Hepatocyte (in vitro differentiated cells): ENCODE measurements around the gene ZNF407. TPM values are rescaled to one million over a fixed set of nuclear protein-coding genes. Genes with fewer than 3 reads are reported as not detected.

Experiments
- DNase-seq: peaks from one replicate; pipeline ENCODE4 v3.0.0-alpha.2; 2016; ENCODE audit warnings: low spot score
- H2AFZ ChIP-seq: fragments of 200-600 bp; sonication (generic); 2 replicates; pipeline ENCODE4 v1.6.0; 2016; ENCODE audit warnings: antibody characterized with exemption, mild to moderate bottlenecking
- H3K27ac ChIP-seq: fragments of 200-600 bp; sonication (generic); 2 replicates; pipeline ENCODE4 v1.5.1; 2016; ENCODE audit warnings: mild to moderate bottlenecking
- H3K27me3 ChIP-seq: fragments of 200-600 bp; sonication (generic); 2 replicates; pipeline ENCODE4 v1.6.1; 2016
- H3K36me3 ChIP-seq: fragments of 200-600 bp; sonication (generic); replicated peaks from 2 replicates; pipeline ENCODE4 v1.5.1; 2016; ENCODE audit warnings: low read depth; ENCODE audit not compliant: insufficient read depth
- H3K4me1 ChIP-seq: fragments of 200-600 bp; sonication (generic); 2 replicates; pipeline ENCODE4 v1.5.1; 2016; ENCODE audit warnings: mild to moderate bottlenecking, moderate library complexity; ENCODE audit not compliant: insufficient read depth
- H3K4me2 ChIP-seq: fragments of 200-600 bp; sonication (generic); 2 replicates; pipeline ENCODE4 v1.6.0; 2016
- H3K4me3 ChIP-seq: fragments of 200-600 bp; sonication (generic); 2 replicates; pipeline ENCODE4 v1.5.1; 2016; ENCODE audit warnings: mild to moderate bottlenecking
- H3K79me2 ChIP-seq: fragments of 200-600 bp; sonication (generic); 2 replicates; pipeline ENCODE4 v1.6.0; 2017; ENCODE audit warnings: mild to moderate bottlenecking
- H3K9me2 ChIP-seq: fragments of 200-600 bp; sonication (generic); replicated peaks from 2 replicates; pipeline ENCODE4 v1.6.0; 2017; ENCODE audit warnings: mild to moderate bottlenecking; ENCODE audit not compliant: insufficient read depth
- H3K9me3 ChIP-seq: fragments of 200-600 bp; sonication (generic); 2 replicates; pipeline ENCODE4 v1.5.1; 2016; ENCODE audit warnings: low read depth, mild to moderate bottlenecking
- H4K20me1 ChIP-seq: fragments of 200-600 bp; sonication (generic); 2 replicates; pipeline ENCODE4 v1.6.0; 2016; ENCODE audit warnings: mild to moderate bottlenecking; ENCODE audit not compliant: insufficient read depth, poor library complexity, severe bottlenecking
- EZH2 ChIP-seq: fragments of 200-600 bp; sonication (generic); IDR thresholded peaks from 2 replicates; pipeline ENCODE4 v1.6.1; 2016; ENCODE audit warnings: antibody characterized with exemption, mild to moderate bottlenecking, borderline replicate concordance
- EZH2phosphoT487 ChIP-seq: fragments of 200-600 bp; sonication (generic); IDR thresholded peaks from one replicate; pipeline ENCODE4 v1.6.1; 2018; ENCODE audit warnings: antibody characterized with exemption, mild to moderate bottlenecking, low read depth, moderate library complexity; ENCODE audit not compliant: unreplicated experiment, severe bottlenecking
- WGBS: methylation state at CpG from one replicate; pipeline ENCODE4 v1.1.6; 2016; ENCODE audit warnings: low lambda C conversion rate; ENCODE audit errors: missing lambda C conversion rate; 5-methylcytosine and 5-hydroxymethylcytosine counted together
- polyA plus RNA-seq: library from polyadenylated mRNA; unstranded; fragments of >200 nt; fragmentation: Nextera tagmentation; extraction: Ambion mirVana; gene quantifications from 2 replicates; pipeline ENCODE4 v1.2.1, GENCODE V29; 2016
- total RNA-seq: library from RNA; depleted of rRNA; stranded (reverse); fragments of >200 nt; gene quantifications from 2 replicates; pipeline ENCODE4 v1.2.3, GENCODE V29; 2014
- TF ChIP-seq, protein P1 (sequence below): fragments of 200-600 bp; sonication (generic); IDR thresholded peaks from 2 replicates; pipeline ENCODE4 v1.5.1; 2016; ENCODE audit warnings: antibody characterized with exemption, mild to moderate bottlenecking; ENCODE audit not compliant: poor library complexity

Gene ZNF407
- total and polyA plus RNA-seq, 2 experiments from 2014 or later: 3.2 to 12.4 TPM

DNA sequence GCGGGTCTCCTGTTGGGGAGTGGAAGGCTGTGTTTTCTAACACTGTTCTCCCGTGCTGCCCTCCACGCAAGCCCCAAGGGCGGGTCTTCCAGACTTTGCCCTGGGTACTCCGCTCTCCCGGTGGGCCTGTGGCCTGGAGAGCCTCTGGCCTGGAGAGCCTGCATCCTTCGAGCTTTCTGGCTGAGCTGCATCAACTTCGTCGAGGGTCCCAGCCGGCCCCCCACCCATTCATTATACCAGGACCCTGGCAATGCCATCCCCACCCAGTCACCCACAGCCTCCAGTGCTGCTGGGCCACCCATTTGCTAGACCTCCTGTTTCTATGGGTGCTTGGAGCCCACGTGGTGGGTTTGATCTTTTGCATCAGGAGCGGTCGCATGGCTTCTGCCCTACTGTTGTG, 509.1 kb downstream of the ZNF407 start:
- Histone ChIP-seq H2AFZ (no peak overlapping the region), H3K79me2 (no peaks in the 10 kb centered on the region), H3K27ac (no peak overlapping the region), H3K9me3 (no peaks in the 10 kb centered on the region), H3K27me3 (no peaks in the 10 kb centered on the region), H3K4me2 (no peak overlapping the region), H3K4me1 (no peaks in the 10 kb centered on the region), H4K20me1 (no peaks in the 10 kb centered on the region), H3K4me3 (no peak overlapping the region), H3K9me2 (no peaks in the 10 kb centered on the region), H3K36me3 (no peaks in the 10 kb centered on the region)
- TF ChIP-seq, protein P1, sequence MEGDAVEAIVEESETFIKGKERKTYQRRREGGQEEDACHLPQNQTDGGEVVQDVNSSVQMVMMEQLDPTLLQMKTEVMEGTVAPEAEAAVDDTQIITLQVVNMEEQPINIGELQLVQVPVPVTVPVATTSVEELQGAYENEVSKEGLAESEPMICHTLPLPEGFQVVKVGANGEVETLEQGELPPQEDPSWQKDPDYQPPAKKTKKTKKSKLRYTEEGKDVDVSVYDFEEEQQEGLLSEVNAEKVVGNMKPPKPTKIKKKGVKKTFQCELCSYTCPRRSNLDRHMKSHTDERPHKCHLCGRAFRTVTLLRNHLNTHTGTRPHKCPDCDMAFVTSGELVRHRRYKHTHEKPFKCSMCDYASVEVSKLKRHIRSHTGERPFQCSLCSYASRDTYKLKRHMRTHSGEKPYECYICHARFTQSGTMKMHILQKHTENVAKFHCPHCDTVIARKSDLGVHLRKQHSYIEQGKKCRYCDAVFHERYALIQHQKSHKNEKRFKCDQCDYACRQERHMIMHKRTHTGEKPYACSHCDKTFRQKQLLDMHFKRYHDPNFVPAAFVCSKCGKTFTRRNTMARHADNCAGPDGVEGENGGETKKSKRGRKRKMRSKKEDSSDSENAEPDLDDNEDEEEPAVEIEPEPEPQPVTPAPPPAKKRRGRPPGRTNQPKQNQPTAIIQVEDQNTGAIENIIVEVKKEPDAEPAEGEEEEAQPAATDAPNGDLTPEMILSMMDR: no peak
- no peak for TF ChIP-seq EZH2
- TF ChIP-seq EZH2phosphoT487: no peak
- DNase-seq: no peak
- WGBS: 85% methylated on average over 9 of the region's 13 CpGs

DNA sequence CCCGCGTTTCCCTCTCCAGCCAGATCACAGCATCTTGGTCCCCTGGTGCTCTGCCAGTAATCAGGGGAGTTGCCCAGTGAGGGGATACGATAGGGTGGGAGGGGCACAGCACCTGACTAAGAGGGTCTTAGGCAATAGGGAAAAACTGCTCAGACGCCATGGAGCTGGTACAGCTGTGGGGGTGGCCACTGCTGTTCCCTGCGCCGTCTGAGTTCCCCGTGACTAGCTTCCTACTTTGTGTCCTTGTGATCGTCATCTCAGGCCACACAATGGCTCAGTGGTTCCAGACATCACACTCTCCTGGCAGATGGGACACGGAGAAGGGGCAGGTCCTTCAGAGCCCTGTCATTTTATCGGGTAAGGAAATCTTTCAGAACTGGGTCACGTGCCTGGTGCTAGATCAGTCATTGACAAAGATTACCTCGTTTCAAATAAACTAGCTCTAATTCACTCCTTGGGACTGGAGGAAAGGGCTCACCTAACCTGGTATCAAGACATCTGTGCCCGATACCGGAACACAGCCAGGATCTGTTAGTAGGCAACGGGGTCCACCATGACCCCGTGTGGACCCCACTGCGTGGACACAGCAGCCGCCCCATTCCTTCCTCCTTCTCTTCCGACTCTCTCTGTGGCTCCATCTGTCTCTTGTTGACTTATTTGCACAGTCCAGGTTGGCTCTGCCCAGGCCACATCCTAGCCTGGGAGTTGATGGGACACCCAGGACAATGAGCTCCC, 509.7 kb downstream of the ZNF407 start:
- no peaks in the 10 kb centered on the region for H3K36me3 ChIP-seq
- no peaks in the 10 kb centered on the region for H4K20me1 ChIP-seq
- no peak for DNase-seq
- WGBS: 90% methylated on average over 19 of the region's 19 CpGs
- H3K79me2 ChIP-seq: no peaks in the 10 kb centered on the region
- no peak overlapping the region for H3K27ac ChIP-seq
- H3K9me2 ChIP-seq: no peaks in the 10 kb centered on the region
- H3K4me1 ChIP-seq: peaks cover 3% of the 10 kb centered on the region
- H2AFZ ChIP-seq: no peak overlapping the region
- no peaks in the 10 kb centered on the region for H3K27me3 ChIP-seq
- no peak overlapping the region for H3K4me2 ChIP-seq
- TF ChIP-seq, protein P1: no peak
- TF ChIP-seq EZH2phosphoT487: no peak
- TF ChIP-seq EZH2: no peak
- no peaks in the 10 kb centered on the region for H3K9me3 ChIP-seq
- H3K4me3 ChIP-seq: no peak overlapping the region

DNA sequence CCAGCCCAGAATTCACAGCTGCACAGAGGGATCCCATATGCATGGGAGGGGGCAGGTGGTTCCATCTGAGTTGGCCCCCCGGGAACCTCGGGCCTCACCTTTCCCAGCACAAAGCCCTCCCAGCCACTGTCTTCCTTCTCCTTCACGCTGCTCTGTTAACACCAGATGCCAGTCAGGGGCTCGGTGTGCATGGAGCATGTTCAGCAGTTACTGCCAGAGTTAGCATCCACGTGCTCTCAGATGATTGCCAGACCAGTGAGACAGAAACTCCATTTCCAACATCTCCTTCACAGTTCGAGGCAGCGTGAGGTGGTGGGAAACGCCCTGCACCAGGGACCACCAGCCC, 510.2 kb downstream of the ZNF407 start:
- Histone ChIP-seq H3K79me2 (no peaks in the 10 kb centered on the region), H3K9me2 (no peaks in the 10 kb centered on the region), H2AFZ (no peak overlapping the region), H3K9me3 (no peaks in the 10 kb centered on the region), H3K4me2 (no peak overlapping the region), H3K4me3 (no peak overlapping the region), H3K27me3 (no peaks in the 10 kb centered on the region), H3K4me1 (peaks cover 3% of the 10 kb centered on the region), H3K36me3 (no peaks in the 10 kb centered on the region), H3K27ac (no peak overlapping the region), H4K20me1 (no peaks in the 10 kb centered on the region)
- DNase-seq: no peak
- no peak for TF ChIP-seq EZH2phosphoT487
- TF ChIP-seq, protein P1: no peak
- TF ChIP-seq EZH2: no peak
- WGBS: 84% methylated on average over 8 of the region's 8 CpGs
